Right lobe of liver (tissue), 6 donors: Measurements from ENCODE around the gene ADGRL2. TPM values are rescaled to one million over a fixed set of nuclear protein-coding genes. Genes with fewer than 3 reads are reported as not detected.

Experiments
- ATAC-seq, 4 donors: fragments of 200-7000 bp; cut with Tn5 transposase; one replicate each; pipeline ENCODE4 v1.9.1; 2020; ENCODE audit warnings: mild to moderate bottlenecking in 4 of 4, moderate library complexity in 4 of 4
- DNase-seq, 3 donors: peaks; one replicate each; pipeline ENCODE4 v3.0.0-alpha.2; 2020
- H3K27ac ChIP-seq, 3 donors: fragments of 200-600 bp; one replicate each; pipeline ENCODE4 v1.8.0; 2022
- H3K27me3 ChIP-seq, 2 donors: fragments of 200-600 bp; one replicate each; pipeline ENCODE4 v1.8.0; 2022
- H3K36me3 ChIP-seq, 4 donors: fragments of 200-600 bp; sonication (generic) in 1 of 4; one replicate each; pipeline versions ENCODE4 v1.5.1 to v1.8.0; 2017 to 2022; ENCODE audit warnings: control low read depth in 1 of 4
- H3K4me1 ChIP-seq, 4 donors: fragments of 200-600 bp; sonication (generic) in 1 of 4; one replicate each; pipeline versions ENCODE4 v1.5.1 to v1.8.0; 2017 to 2022; ENCODE audit warnings: control low read depth in 1 of 4
- H3K4me3 ChIP-seq, 3 donors: fragments of 200-600 bp; one replicate each; pipeline ENCODE4 v1.8.0; 2022
- H3K9me3 ChIP-seq, 4 donors: fragments of 200-600 bp; sonication (generic) in 1 of 4; one replicate each; pipeline versions ENCODE4 v1.5.1 to v1.8.0; 2017 to 2022; ENCODE audit warnings: control low read depth in 1 of 4
- CTCF ChIP-seq, 4 donors: fragments of 200-600 bp in 3 of 4; fragments of 450-650 bp in 1 of 4; IDR thresholded peaks; one replicate each; pipeline versions ENCODE4 v1.5.1 to v1.8.0; 2016 to 2022; ENCODE audit warnings: antibody characterized with exemption in 4 of 4, mild to moderate bottlenecking in 2 of 4
- POLR2A ChIP-seq: fragments of 450-650 bp; IDR thresholded peaks from one replicate; pipeline ENCODE4 v1.6.1; 2017; ENCODE audit warnings: antibody characterized with exemption, mild to moderate bottlenecking
- WGBS: methylation state at CpG from one replicate; pipeline ENCODE4 v1.1.6; 2018; ENCODE audit warnings: low coverage, low lambda C conversion rate; ENCODE audit not compliant: insufficient coverage; ENCODE audit errors: missing lambda C conversion rate; 5-methylcytosine and 5-hydroxymethylcytosine counted together
- intact Hi-C, 2 donors: fragments of 100-400 bp; cut with DNase I; formaldehyde crosslinking; loops; one replicate each; pipeline versions ENCODE4 v1.11.2 to v1.14.1; 2022
- total RNA-seq, 6 experiments: library from RNA; depleted of rRNA in 2 of 6; stranded (reverse); fragments of >200 nt in 2 of 6; fragmentation: NEBNext Ultra II Directional in 3 of 6; extraction: Animal tissue kit (Norgen Biotek cat#: 25700) in 3 of 6; gene quantifications; one replicate each; pipeline versions ENCODE4 v1.1.0 to v1.2.4, GENCODE V29; 2016 to 2023
- donor health status: DM: no; HTN: yes; CAD: no.
- donor health status: DM: no; HTN: no; CAD: no.
- donor health status: DM: no; HTN: no; CAD: no.
- donor health status: DM: no; HTN: yes; CAD: no.
- donor health status: DM: no; HTN: yes; CAD: no.

The ADGRL2 gene
- total RNA-seq, 6 experiments from 2014 or later, result 38.0 to 72.3 (median 51.2) TPM

- H3K4me3 ChIP-seq, result no peak overlapping the region
- no peaks in the 10 kb centered on the region for H3K9me3 ChIP-seq
- H3K4me1 ChIP-seq, result peaks cover 0 to 6% (median 2%) of the 10 kb centered on the region in 4 donors
- no peak overlapping the region for H3K27ac ChIP-seq
- no peak for TF ChIP-seq POLR2A
- TF ChIP-seq CTCF (IDR thresholded peaks at IDR 0.05), result no peak
- no peaks in the 10 kb centered on the region for H3K36me3 ChIP-seq
- H3K27me3 ChIP-seq, result no peaks in the 10 kb centered on the region
- intact Hi-C loops, result no loop called here
- DNase-seq (no peak), ATAC-seq (no peak)
- 72% methylated on average over 4 of the region's 4 CpGs for WGBS
These were observed 200.6 kb downstream of the ADGRL2 start for GRCh38 chr1:82001345-82001744.

- H3K9me3 ChIP-seq, result no peaks in the 10 kb centered on the region
- H3K4me3 ChIP-seq, result no peak overlapping the region
- H3K4me1 ChIP-seq, result no peaks in the 10 kb centered on the region
- H3K36me3 ChIP-seq, result no peaks in the 10 kb centered on the region
- ATAC-seq, result no peak
- H3K27me3 ChIP-seq, result no peaks in the 10 kb centered on the region
- H3K27ac ChIP-seq, result no peak overlapping the region
- no peak for TF ChIP-seq CTCF (IDR thresholded peaks at IDR 0.05)
- no peak for TF ChIP-seq POLR2A
- DNase-seq, result no peak
- intact Hi-C loops, result no loop called here
These were observed 207.1 kb downstream of the ADGRL2 start for GRCh38 chr1:82007804-82008203.

GRCh38 chr1:82013702-82014101, 213.0 kb downstream of the ADGRL2 start:
- no peaks in the 10 kb centered on the region for H3K27me3 ChIP-seq
- H3K27ac ChIP-seq, result no peak overlapping the region
- TF ChIP-seq CTCF (IDR thresholded peaks at IDR 0.05) (no peak), POLR2A (no peak)
- intact Hi-C loops, result no loop called here
- no peak for ATAC-seq
- H3K9me3 ChIP-seq, result no peaks in the 10 kb centered on the region
- no peaks in the 10 kb centered on the region for H3K4me1 ChIP-seq
- DNase-seq, result no peak
- no peak overlapping the region for H3K4me3 ChIP-seq
- no peaks in the 10 kb centered on the region for H3K36me3 ChIP-seq

- intact Hi-C loops, result no loop called here
- WGBS, result 72% methylated on average over 4 of the region's 6 CpGs
- ATAC-seq (no peak), DNase-seq (no peak)
- Histone ChIP-seq H3K27me3 (no peaks in the 10 kb centered on the region), H3K27ac (no peak overlapping the region), H3K4me1 (no peaks in the 10 kb centered on the region), H3K36me3 (no peaks in the 10 kb centered on the region), H3K4me3 (no peak overlapping the region), H3K9me3 (no peaks in the 10 kb centered on the region)
- TF ChIP-seq CTCF (IDR thresholded peaks at IDR 0.05), result no peak
- TF ChIP-seq POLR2A, result no peak
These were observed 214.7 kb downstream of the ADGRL2 start for GRCh38 chr1:82015444-82015843.

GRCh38 chr1:82018319-82018718, 217.6 kb downstream of the ADGRL2 start:
- 56% methylated on average over 2 of the region's 2 CpGs for WGBS
- no peak for ATAC-seq
- no peak overlapping the region for H3K4me3 ChIP-seq
- no peak for DNase-seq
- H3K27ac ChIP-seq, result no peak overlapping the region
- H3K36me3 ChIP-seq, result no peaks in the 10 kb centered on the region
- no peak for TF ChIP-seq POLR2A
- TF ChIP-seq CTCF (IDR thresholded peaks at IDR 0.05), result no peak
- no peaks in the 10 kb centered on the region for H3K27me3 ChIP-seq
- H3K9me3 ChIP-seq, result no peaks in the 10 kb centered on the region
- intact Hi-C loops, result no loop called here
- no peaks in the 10 kb centered on the region for H3K4me1 ChIP-seq
